Esophagus muscularis mucosa (tissue), 4 donors: Measurements from ENCODE around the gene ADSL.

Source experiments
- CTCF ChIP-seq, 3 experiments: fragments of 200-600 bp in 2 of 3; fragments of 450-650 bp in 1 of 3; sonication (generic) in 2 of 3; IDR thresholded peaks; one replicate each; pipeline ENCODE4 v1.5.1; 2017 to 2019; ENCODE audit warnings: antibody characterized with exemption in 3 of 3, mild to moderate bottlenecking in 2 of 3, moderate library complexity in 1 of 3
- EP300 ChIP-seq: sonication (generic); formaldehyde crosslinking; IDR thresholded peaks from one replicate; pipeline ENCODE4 v1.6.1; 2017; ENCODE audit warnings: antibody characterized with exemption
- POLR2AphosphoS5 ChIP-seq, 2 donors: sonication (generic); formaldehyde crosslinking; IDR thresholded peaks; one replicate each; pipeline ENCODE4 v1.6.1; 2017; ENCODE audit warnings: antibody characterized with exemption in 2 of 2

- TF ChIP-seq CTCF (IDR thresholded peaks at IDR 0.05) (no peak), POLR2AphosphoS5 (IDR thresholded peaks at IDR 0.05) (no peak), EP300 (no peak)
Measured at GRCh38 chr22:40302149-40302548, 44.2 kb upstream of the ADSL start.
